HL-60/S4 (cell line): ENCODE measurements around the gene CLSTN2.

Experiments used
- in situ Hi-C: fragments of 300-500 bp; cut with MboI; formaldehyde crosslinking; loops from 2 replicates; pipeline ENCODE4 v1.14.3; 2022; ENCODE audit warnings: low sequenced_read_pairs

Gene CLSTN2

DNA sequence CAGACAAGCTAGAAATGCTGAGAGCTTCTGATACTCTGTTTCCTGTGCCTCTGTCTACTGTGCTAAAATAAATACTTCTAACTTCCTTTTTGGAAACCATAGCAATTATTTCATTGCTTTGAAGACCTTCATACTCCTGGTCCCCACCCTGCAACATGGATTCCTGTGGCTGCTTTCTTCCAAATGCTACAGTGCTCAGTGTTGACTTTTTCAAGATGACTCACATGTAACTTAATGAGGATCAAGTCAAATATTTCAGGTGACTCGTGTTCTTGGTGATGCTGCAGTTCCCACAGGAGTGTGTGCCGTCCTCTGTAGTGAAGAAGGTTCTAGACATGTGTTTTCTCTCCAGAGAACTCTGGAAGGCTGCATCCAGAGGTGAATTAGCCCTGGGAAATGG is 288.6 kb downstream of the CLSTN2 start:
- in situ Hi-C loops, result no loop called here

DNA sequence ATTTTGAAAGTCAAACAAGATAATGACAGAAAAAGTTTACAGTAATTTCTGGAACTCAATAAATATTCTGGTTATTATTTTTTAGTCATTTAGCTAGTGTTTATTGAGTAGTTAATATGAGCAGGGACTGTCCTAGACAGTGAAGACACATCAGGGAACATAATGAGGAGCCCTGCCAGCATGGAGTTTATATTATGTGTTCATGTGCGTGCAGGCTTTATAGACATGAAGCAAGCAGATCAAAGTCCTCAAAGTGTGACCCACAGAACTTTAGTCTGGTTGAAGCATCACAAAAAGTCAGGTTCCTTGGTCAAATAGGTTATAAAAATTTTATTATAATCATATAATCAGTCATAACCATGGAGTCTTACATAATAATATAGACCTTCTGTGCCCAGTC is 289.3 kb downstream of the CLSTN2 start:
- in situ Hi-C loops, result no loop called here

DNA sequence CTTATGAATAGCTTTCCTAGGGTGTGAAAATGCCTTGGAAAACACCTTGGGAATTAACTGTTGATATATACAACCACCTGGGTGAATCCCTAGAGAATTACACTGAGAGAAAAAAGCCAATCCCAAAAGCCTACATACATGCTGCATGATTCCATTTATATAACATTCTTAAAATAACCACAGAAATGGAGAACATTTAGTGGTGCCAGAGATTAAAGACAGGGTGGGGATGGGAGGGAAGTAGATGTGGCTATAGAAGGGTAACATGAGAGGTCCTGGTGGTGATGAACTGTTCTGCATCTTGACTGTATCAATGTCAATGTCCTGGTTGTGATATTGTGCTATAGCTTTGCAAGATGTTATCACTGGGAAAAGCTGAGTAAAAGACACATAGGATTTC is 291.0 kb downstream of the CLSTN2 start:
- in situ Hi-C loops, result no loop called here

DNA sequence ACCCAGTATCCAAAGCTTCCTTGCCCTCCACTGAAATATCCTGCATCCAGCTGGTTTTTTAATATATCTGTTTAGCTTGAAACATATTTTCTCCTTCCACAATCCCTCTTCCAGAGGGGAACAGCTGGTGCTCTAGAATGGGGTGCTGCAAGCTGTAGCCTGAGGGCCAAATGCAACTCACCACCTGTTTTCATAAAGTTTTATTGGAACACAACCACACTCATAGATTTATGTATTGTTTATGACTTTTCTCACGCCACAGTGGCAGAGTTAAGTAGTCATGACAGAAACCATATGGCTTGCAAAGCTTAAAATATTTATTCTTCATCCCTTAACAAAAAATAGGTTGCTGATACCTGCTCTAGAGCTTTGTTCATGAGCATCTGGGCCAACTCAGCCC is 298.7 kb downstream of the CLSTN2 start:
- in situ Hi-C loops, result no loop called here

GRCh38 chr3:140234256-140234655 is 299.3 kb downstream of the CLSTN2 start:
- in situ Hi-C loops, result no loop called here

GRCh38 chr3:140236836-140237501 is 302.0 kb downstream of the CLSTN2 start:
- in situ Hi-C loops, result no loop called here

DNA sequence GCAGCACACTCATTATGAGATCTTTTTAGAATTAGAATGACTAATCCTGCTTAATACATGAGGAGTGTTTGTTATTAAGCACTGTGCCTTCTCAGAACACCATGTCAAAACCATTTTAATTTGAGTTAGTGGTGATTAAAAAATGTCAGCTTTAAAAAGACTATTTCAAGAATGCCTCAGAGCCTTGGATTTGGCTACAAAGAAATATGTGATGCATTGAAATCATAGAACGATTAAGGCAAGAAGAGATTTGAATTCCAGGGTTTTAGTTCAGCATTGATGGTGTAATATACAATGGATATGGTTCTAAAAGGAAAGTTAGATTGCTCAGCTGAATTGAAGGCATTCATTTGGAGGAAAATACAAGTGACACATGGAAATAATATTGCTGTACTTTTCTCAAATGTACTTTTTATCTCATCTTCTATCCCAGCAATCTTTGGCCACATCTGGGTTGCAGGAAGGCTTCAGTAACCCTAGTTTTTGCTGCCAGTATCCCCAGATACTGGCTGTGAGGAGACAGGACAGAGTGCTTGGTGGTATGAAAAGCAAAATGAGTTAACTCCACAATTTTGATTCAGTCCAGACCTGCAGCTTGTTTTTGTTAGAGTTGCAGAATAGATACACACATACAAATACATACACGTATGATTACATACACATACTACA is 303.8 kb downstream of the CLSTN2 start:
- in situ Hi-C loops, result no loop called here

- in situ Hi-C loops, result no loop called here
These were observed 307.9 kb downstream of the CLSTN2 start for GRCh38 chr3:140242818-140243276.

DNA sequence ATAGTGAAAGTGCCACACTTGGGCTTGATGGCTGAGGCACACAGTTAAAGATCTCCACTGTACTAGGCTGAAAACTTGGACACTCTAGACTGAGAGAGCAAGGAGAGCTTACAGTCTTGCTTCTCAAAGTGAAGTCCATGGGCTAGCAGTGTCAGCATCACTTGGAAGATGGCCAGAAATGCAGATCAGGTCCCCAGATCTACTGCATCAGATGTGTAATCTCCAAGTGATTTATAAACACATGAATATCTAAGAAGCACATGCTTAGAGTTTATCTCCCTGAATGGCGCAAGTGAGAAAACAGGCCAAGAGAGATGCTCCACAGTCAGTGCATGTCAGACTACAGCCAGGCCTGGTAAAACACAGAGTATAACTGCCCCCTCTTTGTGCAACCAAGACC is 308.6 kb downstream of the CLSTN2 start:
- in situ Hi-C loops, result no loop called here

- in situ Hi-C loops, result no loop called here
These were observed 309.9 kb downstream of the CLSTN2 start for GRCh38 chr3:140244893-140245292.

- in situ Hi-C loops, result no loop called here
These were observed 311.6 kb downstream of the CLSTN2 start for GRCh38 chr3:140246578-140246977.

GRCh38 chr3:140247775-140248174 is 312.8 kb downstream of the CLSTN2 start:
- in situ Hi-C loops, result no loop called here

DNA sequence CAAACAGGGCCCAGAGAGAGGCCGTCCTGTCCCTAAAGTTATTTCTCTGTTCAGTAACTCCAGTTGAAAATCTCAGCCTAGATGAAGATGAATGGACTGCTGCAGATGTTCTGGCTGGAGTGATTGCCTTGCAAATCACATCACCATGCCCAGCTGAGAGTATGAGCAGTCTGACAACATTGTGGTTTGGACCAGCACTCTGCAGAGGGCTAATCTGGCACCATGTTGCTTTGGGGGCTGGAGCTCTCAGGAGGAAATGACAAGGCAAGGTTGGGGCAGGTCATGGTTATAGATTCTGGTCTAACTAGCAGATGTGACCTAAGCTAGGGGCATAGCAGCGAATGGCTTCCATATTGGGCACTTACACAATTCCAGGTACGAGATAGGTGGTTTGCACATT is 314.2 kb downstream of the CLSTN2 start:
- in situ Hi-C loops, result no loop called here

- in situ Hi-C loops, result no loop called here
These were observed 315.2 kb downstream of the CLSTN2 start for GRCh38 chr3:140250010-140250855.

GRCh38 chr3:140250945-140251344 is 316.0 kb downstream of the CLSTN2 start:
- in situ Hi-C loops, result no loop called here

DNA sequence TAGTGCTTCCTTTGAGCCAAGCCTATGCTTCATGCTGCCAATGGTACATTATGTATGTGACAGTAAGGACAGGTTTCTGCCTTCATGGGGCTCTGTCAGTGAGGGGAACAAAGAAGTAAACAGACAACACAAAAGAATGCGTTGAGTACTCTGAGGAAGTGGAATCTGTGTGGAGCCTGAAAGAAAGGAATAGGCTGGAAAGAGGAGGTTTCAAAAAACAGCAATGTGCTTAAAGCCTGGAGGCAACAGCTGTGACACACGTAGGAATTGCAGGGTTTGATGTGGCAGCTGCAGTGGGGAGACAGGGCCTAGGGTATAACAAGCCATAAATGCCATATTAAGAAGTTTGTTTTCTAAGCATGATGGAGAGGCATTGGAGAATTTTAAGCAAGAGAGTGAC is 316.7 kb downstream of the CLSTN2 start:
- in situ Hi-C loops, result no loop called here

GRCh38 chr3:140252812-140253656 is 318.0 kb downstream of the CLSTN2 start:
- in situ Hi-C loops, result no loop called here

- in situ Hi-C loops, result no loop called here
These were observed 323.3 kb downstream of the CLSTN2 start for GRCh38 chr3:140258222-140258724.

DNA sequence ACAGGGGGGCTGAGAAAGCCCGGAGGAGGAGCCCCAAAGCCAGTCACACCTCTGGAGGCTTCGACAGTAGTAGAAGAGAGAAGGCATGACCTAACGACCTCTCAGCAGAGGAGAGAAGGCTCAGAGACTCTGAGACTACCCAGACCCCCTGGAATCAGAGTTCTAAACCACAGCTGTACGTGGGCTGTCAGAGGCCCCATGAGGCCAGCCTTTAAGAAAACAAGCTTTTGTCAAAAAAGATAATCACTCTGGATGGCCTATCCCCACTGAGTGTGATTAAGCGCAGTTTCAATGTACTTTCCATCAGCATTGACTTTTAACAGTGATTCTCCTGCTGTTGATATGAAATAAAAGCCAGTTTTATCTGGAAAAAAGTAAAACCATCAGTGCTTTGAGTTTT is 330.3 kb downstream of the CLSTN2 start:
- in situ Hi-C loops, result no loop called here

DNA sequence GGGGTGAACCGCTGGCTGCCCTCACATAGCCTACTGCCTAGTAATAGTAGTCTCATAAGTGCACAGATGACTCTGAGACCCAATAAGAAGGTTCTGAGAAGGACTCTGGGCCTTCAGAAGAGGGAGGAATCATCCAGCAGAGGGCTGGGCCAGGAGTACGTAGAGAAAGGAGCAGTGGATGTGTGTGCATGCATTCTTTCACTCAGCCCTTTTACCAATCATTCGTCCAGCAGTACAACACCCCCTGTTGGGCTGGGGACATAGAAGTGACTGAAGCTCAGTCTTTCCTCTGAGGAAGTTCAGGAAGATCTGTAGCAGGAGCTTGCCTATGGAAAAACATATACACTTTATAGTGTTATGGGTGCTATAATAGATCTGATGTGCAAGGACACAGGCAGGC is 333.1 kb downstream of the CLSTN2 start:
- in situ Hi-C loops, result no loop called here

DNA sequence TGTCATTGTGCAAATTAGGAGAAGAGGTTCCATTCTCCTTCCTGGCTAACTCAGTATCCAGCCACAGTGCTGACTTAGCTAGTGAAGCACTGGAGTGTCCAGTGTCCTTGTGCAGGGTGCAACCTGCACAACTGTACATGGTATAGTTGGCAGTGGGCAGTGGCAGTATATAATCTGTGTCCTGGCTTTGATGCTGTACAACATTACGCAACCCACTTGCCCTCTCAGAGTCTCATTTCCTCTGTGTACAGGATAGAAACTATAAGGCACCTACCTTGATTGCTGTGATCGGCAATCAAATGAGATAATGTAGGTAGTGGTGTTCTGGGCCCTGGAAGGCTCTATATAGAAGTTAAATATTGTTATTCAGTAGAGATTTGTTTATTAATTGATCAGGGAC is 333.6 kb downstream of the CLSTN2 start:
- in situ Hi-C loops, result no loop called here
